ENCODE results near the gene HOXB7. TPM values are rescaled to one million over a fixed set of nuclear protein-coding genes. Genes with fewer than 3 reads are reported as not detected.

The HOXB7 gene
- total RNA-seq, 2 donors from 2014 or later, result not detected

GRCh38 chr17:48646183-48647102 is 35.6 kb upstream of the HOXB7 start:
- Histone ChIP-seq H3K27me3 (ENCODE audit: control insufficient read depth, insufficient read depth, low read length, poor library complexity, severe bottlenecking) (peaks cover 91% of the 10 kb centered on the region), H3K4me1 (ENCODE audit: control insufficient read depth, insufficient read depth, low read length) (peaks cover 3% of the 10 kb centered on the region), H3K36me3 (ENCODE audit: control insufficient read depth, insufficient read depth, low read length) (no peaks in the 10 kb centered on the region), H3K9ac (ENCODE audit: extremely low read depth, low read length, poor library complexity, severe bottlenecking) (no peak overlapping the region), H3K9me3 (ENCODE audit: control insufficient read depth, low read length) (no peaks in the 10 kb centered on the region), H3K27ac (ENCODE audit: low read depth, low read length) (no peak overlapping the region), H3K4me3 (ENCODE audit: low read length) (no peak overlapping the region)
- no peak for TF ChIP-seq CTCF (conservative IDR thresholded peaks at IDR 0.05)
- H3K27ac Mint-ChIP-seq, result no peak overlapping the region
- H3K36me3 Mint-ChIP-seq (ENCODE audit: low read depth), result no peaks in the 10 kb centered on the region
- peak; percentile 81 for DNase-seq
- no peaks in the 10 kb centered on the region for H3K9me3 Mint-ChIP-seq
- H3K27me3 Mint-ChIP-seq (ENCODE audit: insufficient read depth), result peaks cover 99% of the 10 kb centered on the region
- peak overlapping the region; percentile 35 for H3K4me3 Mint-ChIP-seq
- peaks cover 2% of the 10 kb centered on the region for H3K4me1 Mint-ChIP-seq
- 0 to 2% methylated on average over 7 to 80 of the region's 80 CpGs for whole genome bisulfite sequencing, 2 experiments (ENCODE audit: insufficient coverage in 1 of 2, insufficient read length in 1 of 2)

GRCh38 chr17:48645639-48646182 is 34.9 kb upstream of the HOXB7 start:
- no peak overlapping the region for H3K27ac ChIP-seq (ENCODE audit: low read depth, low read length)
- Mint-ChIP-seq H3K36me3 (ENCODE audit: low read depth) (no peaks in the 10 kb centered on the region), H3K27ac (no peak overlapping the region), H3K4me1 (peaks cover 4% of the 10 kb centered on the region), H3K4me3 (peak overlapping the region; percentile 35), H3K27me3 (ENCODE audit: insufficient read depth) (peaks cover 99% of the 10 kb centered on the region), H3K9me3 (no peaks in the 10 kb centered on the region)
- no peak for TF ChIP-seq CTCF (conservative IDR thresholded peaks at IDR 0.05)
- H3K4me3 ChIP-seq (ENCODE audit: low read length), result no peak overlapping the region
- no peak for DNase-seq
- H3K27me3 ChIP-seq (ENCODE audit: control insufficient read depth, insufficient read depth, low read length, poor library complexity, severe bottlenecking), result peaks cover 99% of the 10 kb centered on the region
- WGBS, 2 experiments (ENCODE audit: insufficient coverage in 1 of 2, insufficient read length in 1 of 2), result 18 to 20% methylated on average over 7 to 14 of the region's 14 CpGs
- H3K4me1 ChIP-seq (ENCODE audit: control insufficient read depth, insufficient read depth, low read length), result peaks cover 3% of the 10 kb centered on the region
- H3K9ac ChIP-seq (ENCODE audit: extremely low read depth, low read length, poor library complexity, severe bottlenecking), result no peak overlapping the region
- H3K9me3 ChIP-seq (ENCODE audit: control insufficient read depth, low read length), result no peaks in the 10 kb centered on the region
- H3K36me3 ChIP-seq (ENCODE audit: control insufficient read depth, insufficient read depth, low read length), result no peaks in the 10 kb centered on the region

DNA sequence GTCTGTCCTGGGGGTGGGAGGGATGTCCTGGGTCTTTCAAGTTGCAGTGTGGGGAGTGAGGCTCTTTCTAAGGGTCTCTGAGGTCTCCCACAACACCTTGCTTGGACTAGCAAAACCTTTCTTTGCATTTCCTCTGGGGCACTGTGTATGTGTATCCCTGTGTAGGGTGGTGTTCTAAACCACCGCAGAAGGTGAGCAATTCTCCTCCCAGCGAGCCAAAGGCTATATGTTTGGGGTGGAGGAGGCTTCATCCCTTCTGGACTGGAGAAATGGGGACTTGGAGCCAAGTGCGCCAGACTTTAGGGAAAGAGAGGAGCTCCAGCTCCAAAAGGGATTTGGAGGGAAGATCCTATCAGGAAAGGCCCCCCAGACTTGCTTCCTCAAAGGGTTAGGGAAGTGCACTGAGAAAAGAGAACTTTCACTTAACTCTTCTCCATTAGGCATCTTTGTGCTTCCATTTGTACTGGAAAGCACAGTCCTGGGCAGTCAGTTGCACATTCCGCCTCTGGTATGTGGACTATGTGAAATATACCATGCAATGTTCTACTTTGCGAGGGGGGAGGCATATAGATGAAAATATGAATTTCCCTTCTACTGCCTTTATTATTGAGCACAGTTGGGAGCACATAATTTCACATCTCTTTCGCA is 34.2 kb upstream of the HOXB7 start:
- H3K9me3 Mint-ChIP-seq, result no peaks in the 10 kb centered on the region
- Histone ChIP-seq H3K4me1 (ENCODE audit: control insufficient read depth, insufficient read depth, low read length) (peaks cover 3% of the 10 kb centered on the region), H3K4me3 (ENCODE audit: low read length) (no peak overlapping the region), H3K27ac (ENCODE audit: low read depth, low read length) (no peak overlapping the region), H3K9ac (ENCODE audit: extremely low read depth, low read length, poor library complexity, severe bottlenecking) (no peak overlapping the region), H3K36me3 (ENCODE audit: control insufficient read depth, insufficient read depth, low read length) (no peaks in the 10 kb centered on the region), H3K9me3 (ENCODE audit: control insufficient read depth, low read length) (no peaks in the 10 kb centered on the region), H3K27me3 (ENCODE audit: control insufficient read depth, insufficient read depth, low read length, poor library complexity, severe bottlenecking) (peaks cover 100% of the 10 kb centered on the region)
- H3K27ac Mint-ChIP-seq, result no peak overlapping the region
- WGBS, 2 experiments (ENCODE audit: insufficient coverage in 1 of 2, insufficient read length in 1 of 2), result 36 to 40% methylated on average over 5 to 6 of the region's 6 CpGs
- DNase-seq, result peak; percentile 34
- H3K27me3 Mint-ChIP-seq (ENCODE audit: insufficient read depth), result peaks cover 100% of the 10 kb centered on the region
- H3K4me1 Mint-ChIP-seq, result peaks cover 4% of the 10 kb centered on the region
- no peak for TF ChIP-seq CTCF (conservative IDR thresholded peaks at IDR 0.05)
- H3K36me3 Mint-ChIP-seq (ENCODE audit: low read depth), result no peaks in the 10 kb centered on the region
- H3K4me3 Mint-ChIP-seq, result no peak overlapping the region
